Natural killer cell (primary cell): ENCODE measurements around the gene KLHL36. TPM values are rescaled to one million over a fixed set of nuclear protein-coding genes. Genes with fewer than 3 reads are reported as not detected.

Source experiments
- ATAC-seq, 3 donors: fragments of 150-1000 bp in 2 of 3; fragments of 200-7000 bp in 1 of 3; cut with Tn5 transposase; 1 replicate in 1 of 3; 2 replicates in 2 of 3; pipeline ENCODE4 v1.10.0; 2021; ENCODE audit warnings: mild to moderate bottlenecking in 2 of 3, moderate library complexity in 2 of 3
- DNase-seq, 2 donors: peaks; one replicate each; pipeline versions ENCODE4 v3.0.0 to v3.0.0-alpha.2; 2013 to 2021; ENCODE audit warnings: mixed read lengths in 1 of 2
- H3K27ac ChIP-seq: one replicate; pipeline ENCODE4 v1.5.1; 2013; ENCODE audit warnings: mild to moderate bottlenecking, low read length
- H3K27me3 ChIP-seq: one replicate; pipeline ENCODE4 v1.6.1; 2013; ENCODE audit warnings: low read length; ENCODE audit not compliant: control insufficient read depth, insufficient read depth
- H3K36me3 ChIP-seq: one replicate; pipeline ENCODE4 v1.6.1; 2013; ENCODE audit warnings: low read length; ENCODE audit not compliant: control insufficient read depth, insufficient read depth
- H3K4me1 ChIP-seq: one replicate; pipeline ENCODE4 v1.6.1; 2013; ENCODE audit warnings: low read length; ENCODE audit not compliant: control insufficient read depth, insufficient read depth
- H3K4me3 ChIP-seq: one replicate; pipeline ENCODE4 v1.5.1; 2013; ENCODE audit warnings: low read length
- H3K9me3 ChIP-seq: one replicate; pipeline ENCODE4 v1.6.1; 2013; ENCODE audit warnings: low read length; ENCODE audit not compliant: control insufficient read depth, insufficient read depth
- H3K27ac Mint-ChIP-seq, 2 donors: one replicate each; pipeline ENCODE4 v1.8.0; 2022; ENCODE audit warnings: mild to moderate bottlenecking in 2 of 2, mixed read lengths in 2 of 2, moderate library complexity in 1 of 2
- H3K27me3 Mint-ChIP-seq, 2 donors: one replicate each; pipeline ENCODE4 v1.8.0; 2022; ENCODE audit warnings: low read depth in 2 of 2, mixed read lengths in 2 of 2
- H3K36me3 Mint-ChIP-seq: one replicate; pipeline ENCODE4 v1.8.0; 2022; ENCODE audit warnings: mixed read lengths
- H3K4me1 Mint-ChIP-seq, 2 donors: one replicate each; pipeline ENCODE4 v1.8.0; 2022; ENCODE audit warnings: mixed read lengths in 2 of 2
- H3K4me3 Mint-ChIP-seq: one replicate; pipeline ENCODE4 v1.8.0; 2022; ENCODE audit warnings: mild to moderate bottlenecking, moderate library complexity, mixed read lengths
- H3K9me3 Mint-ChIP-seq, 2 donors: one replicate each; pipeline ENCODE4 v1.8.0; 2022; ENCODE audit warnings: mixed read lengths in 2 of 2
- CTCF ChIP-seq: fragments of 200-600 bp; IDR thresholded peaks from one replicate; pipeline ENCODE4 v1.8.0; 2022; ENCODE audit warnings: antibody characterized with exemption
- WGBS: methylation state at CpG from one replicate; pipeline ENCODE4 v1.1.7; 2013; ENCODE audit warnings: missing lambda C conversion rate; ENCODE audit not compliant: insufficient coverage; 5-methylcytosine and 5-hydroxymethylcytosine counted together
- intact Hi-C: fragments of 100-400 bp; cut with micrococcal nuclease; formaldehyde crosslinking; loops from one replicate; pipeline ENCODE4 v1.14.2; 2022
- total RNA-seq, 4 donors: library from RNA; stranded (reverse); fragments of 120-200 nt in 1 of 4; gene quantifications; one replicate each; pipeline versions ENCODE4 v1.2.3 to v1.2.4, GENCODE V29; 2013 to 2022

KLHL36 gene
- 10 to 100 TPM; 47.2 to 62.3 (median 60.5) TPM for total RNA-seq
- total RNA-seq (2013), result 49.1 TPM

GRCh38 chr16:84647828-84648594 is at the start of gene KLHL36:
Gene KLHL36, plus strand, starts transcription at chr16:84648511. Its CDS starts 2,357 bp downstream, at chr16:84650868.
- ATAC-seq (peak; percentile 90 to 93 (median 91)), DNase-seq (peak; percentile 81)
- Histone ChIP-seq H3K4me3 (peak within 1 kb of the TSS; percentile 68), H3K36me3 (peaks cover 17% of the 10 kb centered on the region), H3K27me3 (no peaks in the 10 kb centered on the region), H3K27ac (peak within 1 kb of the TSS; percentile 57), H3K4me1 (peaks cover 31% of the 10 kb centered on the region), H3K9me3 (no peaks in the 10 kb centered on the region)
- Mint-ChIP-seq H3K4me1 (peaks cover 32 to 45% of the 10 kb centered on the region in 2 donors), H3K9me3 (no peaks in the 10 kb centered on the region), H3K4me3 (peak within 1 kb of the TSS; percentile 98), H3K27ac (peak within 1 kb of the TSS; percentile 83 to 88), H3K36me3 (no peaks in the 10 kb centered on the region), H3K27me3 (peaks cover 0 to 4% of the 10 kb centered on the region in 2 donors)
- intact Hi-C loops, result no loop called here
- 6% methylated on average over 77 of the region's 77 CpGs for WGBS
- no peak for TF ChIP-seq CTCF

- TF ChIP-seq CTCF, result no peak
- DNase-seq, result peak in 1 of 2 donors; percentile 70
Observed at GRCh38 chr16:84599521-84600202, 48.6 kb upstream of the KLHL36 start.

GRCh38 chr16:84600343-84601229 is 47.7 kb upstream of the KLHL36 start:
- peak in 1 of 2 donors; percentile 79 for DNase-seq
- H3K27ac ChIP-seq, result peak overlapping the region; percentile 78
- peaks cover 35 to 42% of the 10 kb centered on the region in 2 donors for H3K4me1 Mint-ChIP-seq
- H3K36me3 Mint-ChIP-seq, result no peaks in the 10 kb centered on the region
- intact Hi-C loops, result no loop called here
- no peak for TF ChIP-seq CTCF
- 61% methylated on average over 24 of the region's 25 CpGs for WGBS
- H3K4me1 ChIP-seq, result peaks cover 91% of the 10 kb centered on the region
- no peaks in the 10 kb centered on the region for H3K27me3 ChIP-seq
- peak; percentile 54 to 59 (median 57) for ATAC-seq
- H3K4me3 Mint-ChIP-seq, result peak overlapping the region; percentile 55
- no peaks in the 10 kb centered on the region for H3K9me3 ChIP-seq
- peak overlapping the region in 1 of 2 donors; percentile 48 for H3K27ac Mint-ChIP-seq
- H3K9me3 Mint-ChIP-seq, result no peaks in the 10 kb centered on the region
- H3K27me3 Mint-ChIP-seq, result peaks cover 27 to 28% of the 10 kb centered on the region in 2 donors
- H3K4me3 ChIP-seq, result no peak overlapping the region
- no peaks in the 10 kb centered on the region for H3K36me3 ChIP-seq

More at GRCh38 chr16:84599521-84600202, 48.6 kb upstream of the KLHL36 start:
- no peaks in the 10 kb centered on the region for H3K36me3 Mint-ChIP-seq
- H3K27ac Mint-ChIP-seq, result peak overlapping the region; percentile 42 to 89
- peak; percentile 24 to 62 (median 46) for ATAC-seq
- 6% methylated on average over 8 of the region's 12 CpGs for WGBS
- H3K9me3 Mint-ChIP-seq, result no peaks in the 10 kb centered on the region
- H3K4me3 ChIP-seq, result peak overlapping the region; percentile 8
- no peaks in the 10 kb centered on the region for H3K27me3 ChIP-seq
- no peaks in the 10 kb centered on the region for H3K9me3 ChIP-seq
- H3K4me1 ChIP-seq, result peaks cover 91% of the 10 kb centered on the region
- no peaks in the 10 kb centered on the region for H3K36me3 ChIP-seq
- peak overlapping the region; percentile 78 for H3K27ac ChIP-seq
- peaks cover 27 to 28% of the 10 kb centered on the region in 2 donors for H3K27me3 Mint-ChIP-seq
- H3K4me1 Mint-ChIP-seq, result peaks cover 43 to 51% of the 10 kb centered on the region in 2 donors
- peak overlapping the region; percentile 55 for H3K4me3 Mint-ChIP-seq
- intact Hi-C loops, result no loop called here
